ENCODE measurements around the gene SLC16A11. TPM values are rescaled to one million over a fixed set of nuclear protein-coding genes. Genes with fewer than 3 reads are reported as not detected.

The SLC16A11 gene
- total RNA-seq, 4 donors from 2014 or later = 5.4 to 43.9 (median 18.8) TPM

DNA sequence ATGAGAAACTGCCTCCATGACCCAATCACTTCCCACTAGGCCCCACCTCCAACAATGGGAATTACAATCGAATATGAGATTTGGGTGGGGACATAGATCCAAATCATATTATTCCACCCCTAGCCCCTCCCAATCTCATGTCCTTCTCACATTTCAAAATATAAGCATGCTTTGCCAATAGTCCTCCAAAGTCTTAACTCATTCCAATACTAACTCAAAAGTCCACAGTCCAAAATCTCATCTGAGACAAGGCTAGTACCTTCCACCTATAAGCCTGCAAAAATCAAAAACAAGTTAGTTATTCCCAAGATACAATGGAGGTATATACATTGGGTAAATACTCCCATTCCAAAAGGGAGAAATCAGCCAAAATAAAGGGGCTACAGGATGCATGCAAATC, 23.3 kb upstream of the SLC16A11 start:
- no peak for TF ChIP-seq POLR2A (IDR thresholded peaks at IDR 0.05)
- TF ChIP-seq, protein P1, sequence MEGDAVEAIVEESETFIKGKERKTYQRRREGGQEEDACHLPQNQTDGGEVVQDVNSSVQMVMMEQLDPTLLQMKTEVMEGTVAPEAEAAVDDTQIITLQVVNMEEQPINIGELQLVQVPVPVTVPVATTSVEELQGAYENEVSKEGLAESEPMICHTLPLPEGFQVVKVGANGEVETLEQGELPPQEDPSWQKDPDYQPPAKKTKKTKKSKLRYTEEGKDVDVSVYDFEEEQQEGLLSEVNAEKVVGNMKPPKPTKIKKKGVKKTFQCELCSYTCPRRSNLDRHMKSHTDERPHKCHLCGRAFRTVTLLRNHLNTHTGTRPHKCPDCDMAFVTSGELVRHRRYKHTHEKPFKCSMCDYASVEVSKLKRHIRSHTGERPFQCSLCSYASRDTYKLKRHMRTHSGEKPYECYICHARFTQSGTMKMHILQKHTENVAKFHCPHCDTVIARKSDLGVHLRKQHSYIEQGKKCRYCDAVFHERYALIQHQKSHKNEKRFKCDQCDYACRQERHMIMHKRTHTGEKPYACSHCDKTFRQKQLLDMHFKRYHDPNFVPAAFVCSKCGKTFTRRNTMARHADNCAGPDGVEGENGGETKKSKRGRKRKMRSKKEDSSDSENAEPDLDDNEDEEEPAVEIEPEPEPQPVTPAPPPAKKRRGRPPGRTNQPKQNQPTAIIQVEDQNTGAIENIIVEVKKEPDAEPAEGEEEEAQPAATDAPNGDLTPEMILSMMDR (IDR thresholded peaks at IDR 0.05) = no peak
- H3K9me3 ChIP-seq = no peaks in the 10 kb centered on the region
- no peak overlapping the region for H3K27ac ChIP-seq
- 86 to 90% methylated on average over 1 of the region's 1 CpG for WGBS, 2 donors
- no peaks in the 10 kb centered on the region for H3K4me1 ChIP-seq
- H3K27me3 ChIP-seq = no peaks in the 10 kb centered on the region
- H3K4me3 ChIP-seq (replicated peaks in 1 of 3) = no peak overlapping the region
- intact Hi-C loops (cut with DNase I) = no loop called here
- no peaks in the 10 kb centered on the region for H3K36me3 ChIP-seq
- DNase-seq = no peak

DNA sequence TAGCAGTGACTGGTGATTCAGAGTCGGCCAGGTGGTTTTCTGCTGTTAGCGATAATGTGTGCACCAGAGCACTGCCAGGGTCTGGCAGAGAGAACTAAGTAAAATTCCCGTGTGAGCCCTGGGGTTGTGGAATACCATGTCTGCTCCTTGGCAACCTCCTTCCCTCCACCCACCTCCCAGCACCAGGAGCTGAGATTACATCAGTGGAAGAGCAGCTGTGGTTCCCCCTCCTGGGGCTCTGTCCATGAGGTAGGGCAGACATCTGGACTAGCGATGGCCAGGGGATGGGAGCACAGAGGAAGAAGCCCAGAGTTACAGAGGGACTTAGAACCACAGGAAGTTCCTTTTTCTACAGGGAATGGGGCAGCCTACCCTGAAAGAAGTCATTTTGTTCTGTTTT, 20.4 kb upstream of the SLC16A11 start:
- H3K9me3 ChIP-seq = no peaks in the 10 kb centered on the region
- DNase-seq = no peak
- WGBS, 2 donors = 67 to 75% methylated on average over 4 of the region's 4 CpGs
- no peak overlapping the region for H3K27ac ChIP-seq
- no peak overlapping the region for H3K4me3 ChIP-seq (replicated peaks in 1 of 3)
- no peaks in the 10 kb centered on the region for H3K4me1 ChIP-seq
- no peaks in the 10 kb centered on the region for H3K27me3 ChIP-seq
- no peaks in the 10 kb centered on the region for H3K36me3 ChIP-seq
- TF ChIP-seq POLR2A (IDR thresholded peaks at IDR 0.05) = no peak
- intact Hi-C loops (cut with DNase I) = no loop called here

DNA sequence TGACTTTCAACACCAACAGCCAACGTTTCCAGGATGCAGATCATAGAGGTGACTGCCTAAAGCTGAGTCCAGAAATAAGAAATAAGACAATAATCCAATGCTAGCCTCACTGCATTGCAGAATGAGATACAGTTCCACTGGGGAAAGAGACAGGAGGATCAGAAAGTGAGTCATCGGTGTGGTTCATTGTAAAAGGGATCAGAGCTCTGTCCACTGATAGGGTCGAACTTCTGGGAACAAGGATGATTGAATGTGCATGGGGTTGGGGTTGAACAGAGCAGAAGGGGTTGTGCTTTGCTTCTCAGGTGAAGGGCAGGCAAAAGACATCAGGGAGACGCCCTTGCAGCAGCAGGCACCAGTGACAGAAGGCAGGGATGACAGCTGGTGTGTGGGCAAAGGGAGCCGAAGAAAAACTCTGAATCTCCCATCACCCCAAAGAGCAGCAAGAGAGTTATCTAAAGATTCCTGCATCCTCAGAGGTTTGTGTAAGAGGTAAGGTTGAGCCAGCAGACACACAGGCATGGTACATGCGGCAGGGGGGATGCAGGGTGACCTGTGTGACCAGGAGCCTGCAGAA, 19.7 kb upstream of the SLC16A11 start:
- 78 to 79% methylated on average over 6 of the region's 6 CpGs for WGBS, 2 donors
- no peak for DNase-seq
- Histone ChIP-seq H3K36me3 (no peaks in the 10 kb centered on the region), H3K27me3 (no peaks in the 10 kb centered on the region), H3K4me3 (replicated peaks in 1 of 3) (no peak overlapping the region), H3K4me1 (no peaks in the 10 kb centered on the region), H3K9me3 (no peaks in the 10 kb centered on the region), H3K27ac (no peak overlapping the region)
- TF ChIP-seq POLR2A (IDR thresholded peaks at IDR 0.05) = no peak
- TF ChIP-seq, protein P1 (IDR thresholded peaks at IDR 0.05) = no peak
- intact Hi-C loops (cut with DNase I) = no loop called here

DNA sequence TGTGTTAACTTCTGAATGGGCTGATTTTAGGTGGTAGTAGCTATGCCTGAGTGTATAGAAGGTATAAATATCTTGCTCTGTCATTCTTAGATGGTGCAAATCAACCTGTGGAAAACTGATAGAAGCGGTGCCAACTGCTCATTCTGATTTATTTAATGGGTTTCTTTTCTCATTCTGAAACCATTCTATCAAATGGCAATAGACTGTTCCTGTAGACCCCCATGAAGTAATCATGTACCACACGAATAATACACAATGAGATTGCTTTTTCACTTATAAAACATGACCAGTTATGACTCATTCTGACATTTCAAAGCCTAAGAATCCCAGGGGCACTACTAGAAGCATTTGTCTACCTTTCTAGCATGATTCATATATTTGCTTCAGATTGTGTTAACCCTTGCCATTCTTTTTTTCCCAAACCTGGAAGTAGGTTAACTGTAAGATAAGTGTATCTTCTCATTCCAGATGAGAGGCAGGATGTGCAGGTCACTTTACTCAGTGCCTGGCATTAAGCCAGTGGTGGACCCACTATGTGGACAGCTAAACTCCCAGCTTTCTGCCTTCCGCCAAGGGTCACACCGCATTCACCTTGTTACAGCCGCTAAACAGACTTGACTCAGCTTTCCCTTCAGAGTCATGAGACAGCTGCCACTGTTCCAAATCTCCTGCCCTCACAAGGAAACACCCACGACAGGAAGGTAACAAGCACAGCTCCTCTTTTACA, 16.4 kb upstream of the SLC16A11 start:
- H3K9me3 ChIP-seq = no peaks in the 10 kb centered on the region
- H3K27ac ChIP-seq = no peak overlapping the region
- H3K4me3 ChIP-seq (replicated peaks in 1 of 3) = no peak overlapping the region
- no peaks in the 10 kb centered on the region for H3K27me3 ChIP-seq
- no peak for DNase-seq
- H3K4me1 ChIP-seq = no peaks in the 10 kb centered on the region
- no peak for TF ChIP-seq POLR2A (IDR thresholded peaks at IDR 0.05)
- TF ChIP-seq, protein P1 (IDR thresholded peaks at IDR 0.05) = no peak
- intact Hi-C loops (cut with DNase I) = no loop called here
- no peaks in the 10 kb centered on the region for H3K36me3 ChIP-seq
- 48 to 55% methylated on average over 6 of the region's 6 CpGs for WGBS, 2 donors

DNA sequence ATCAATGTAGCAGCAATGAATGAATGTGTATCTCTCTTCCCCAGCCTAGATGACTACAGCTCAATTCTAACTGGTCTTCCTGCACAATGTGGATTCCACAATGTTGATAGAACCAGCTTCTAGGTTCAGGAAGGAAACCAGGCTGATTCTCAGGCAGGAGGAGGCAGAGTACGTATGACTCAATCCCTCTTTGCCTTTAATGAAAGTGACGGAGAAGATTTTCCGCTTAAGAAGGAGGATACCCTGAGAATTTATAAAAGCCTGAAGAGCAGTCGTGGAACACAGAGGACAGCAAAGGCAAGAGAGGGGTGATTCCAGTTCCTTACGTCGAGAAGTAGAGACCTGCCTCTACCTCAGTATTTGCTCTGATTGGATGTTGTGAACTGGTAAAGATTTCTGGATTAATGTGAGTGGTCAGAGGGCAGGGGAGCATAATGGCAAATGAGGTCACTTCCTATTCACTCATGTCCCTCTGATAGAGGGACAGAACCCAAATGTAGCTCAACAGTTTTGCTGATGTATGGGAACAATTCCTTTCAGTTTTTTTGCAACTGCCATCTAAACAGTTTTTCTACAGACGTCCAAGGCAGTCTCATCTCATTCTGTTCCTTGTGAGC, 15.0 kb upstream of the SLC16A11 start:
- TF ChIP-seq, protein P1 (IDR thresholded peaks at IDR 0.05) = no peak
- TF ChIP-seq POLR2A (IDR thresholded peaks at IDR 0.05) = no peak
- no peaks in the 10 kb centered on the region for H3K4me1 ChIP-seq
- no peak for DNase-seq
- 70 to 74% methylated on average over 7 of the region's 7 CpGs for WGBS, 2 donors
- H3K27ac ChIP-seq = no peak overlapping the region
- no peak overlapping the region for H3K4me3 ChIP-seq (replicated peaks in 1 of 3)
- no peaks in the 10 kb centered on the region for H3K27me3 ChIP-seq
- no peaks in the 10 kb centered on the region for H3K36me3 ChIP-seq
- intact Hi-C loops (cut with DNase I) = no loop called here
- no peaks in the 10 kb centered on the region for H3K9me3 ChIP-seq
